GM21390 (cell line): ENCODE results near the gene UGT1A6.

ENCODE experiments used
- ATAC-seq: cut with Tn5 transposase; IDR thresholded peaks from one replicate; pipeline ENCODE4 v1.9.1; 2021; ENCODE audit not compliant: unreplicated experiment

UGT1A6 gene

DNA sequence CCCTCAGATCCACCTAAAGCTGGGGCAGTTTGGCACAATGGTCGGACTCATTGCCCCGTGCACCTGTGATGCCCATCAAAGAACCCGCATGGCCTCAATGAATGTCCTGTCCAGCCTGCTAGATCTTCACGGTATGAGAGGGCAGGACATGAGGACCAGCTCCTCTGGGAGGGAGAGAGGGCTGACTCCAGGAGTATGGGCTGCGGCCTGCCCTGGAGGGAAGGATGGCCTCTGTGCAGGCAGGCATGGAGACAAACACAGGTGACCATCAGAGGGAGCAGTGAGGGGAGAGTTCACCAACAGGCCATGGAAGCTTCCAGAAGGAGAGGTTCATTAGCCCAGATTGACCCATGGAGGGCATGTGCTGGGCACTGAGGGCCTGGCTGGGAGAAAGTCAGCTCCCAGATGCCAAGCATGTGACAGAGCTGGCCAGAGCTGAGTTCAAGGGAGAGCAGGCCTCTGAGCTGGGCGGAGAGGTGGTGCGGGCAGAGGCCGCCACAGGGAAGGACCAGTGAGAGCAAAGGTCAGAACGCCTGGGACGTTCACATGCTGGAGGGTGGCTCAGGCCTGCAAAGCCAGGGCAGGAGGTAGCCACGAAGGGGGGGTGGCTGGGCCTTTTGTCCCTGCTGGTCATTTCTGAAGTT lies 125.4 kb downstream of the UGT1A6 start:
- ATAC-seq, result no peak

DNA sequence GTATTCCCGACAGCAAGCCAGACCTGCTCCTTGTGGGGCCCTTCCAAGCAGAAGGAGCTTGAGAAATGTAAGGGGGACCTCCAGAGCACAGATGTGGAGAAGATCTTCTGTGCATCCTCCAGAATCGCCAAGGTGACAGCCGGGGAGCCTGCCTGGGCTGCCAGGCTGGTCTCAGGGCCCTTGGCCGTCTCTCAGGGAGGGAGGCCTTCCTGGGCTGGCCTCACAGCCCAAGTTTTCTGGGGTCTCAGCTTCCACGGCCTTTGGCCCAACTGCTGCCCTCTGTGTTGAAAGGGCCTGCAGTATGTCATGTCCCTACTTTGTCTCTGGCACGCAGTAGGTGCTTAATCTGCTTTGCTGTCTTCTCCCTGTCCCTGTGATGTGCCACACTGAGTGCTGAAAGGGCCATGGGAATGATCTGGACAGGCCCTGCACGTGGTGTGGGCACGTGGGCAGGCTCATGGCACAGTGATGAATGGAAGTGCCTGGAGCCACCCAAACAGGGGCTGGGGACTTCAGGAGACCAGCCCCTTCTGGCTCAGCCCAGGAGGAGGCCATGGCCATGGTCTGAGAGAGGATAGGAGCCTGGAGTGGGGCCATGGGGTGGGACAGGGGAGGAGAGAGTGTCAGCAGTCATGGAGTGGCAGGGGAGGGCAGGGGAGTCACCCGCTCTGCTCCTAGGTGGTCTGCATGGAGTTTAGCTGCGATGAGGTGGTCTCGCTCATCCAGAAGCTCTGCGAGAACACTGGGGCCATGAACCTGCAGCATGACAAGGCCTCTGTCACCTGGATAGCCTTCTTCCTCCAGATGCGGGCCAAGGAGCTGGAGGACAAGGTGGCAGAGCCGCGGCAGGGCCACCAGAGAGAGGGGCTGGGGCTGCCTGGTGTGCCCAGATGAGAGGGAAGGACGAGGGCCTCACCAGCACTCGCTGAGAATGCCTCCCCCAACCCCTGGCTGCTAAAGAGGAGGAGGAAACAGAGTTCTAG lies 126.2 kb downstream of the UGT1A6 start:
- no peak for ATAC-seq

- no peak for ATAC-seq
These were observed 127.4 kb downstream of the UGT1A6 start for GRCh38 chr2:233819884-233820773.

- no peak for ATAC-seq
These were observed 128.1 kb downstream of the UGT1A6 start for GRCh38 chr2:233820774-233821105.

DNA sequence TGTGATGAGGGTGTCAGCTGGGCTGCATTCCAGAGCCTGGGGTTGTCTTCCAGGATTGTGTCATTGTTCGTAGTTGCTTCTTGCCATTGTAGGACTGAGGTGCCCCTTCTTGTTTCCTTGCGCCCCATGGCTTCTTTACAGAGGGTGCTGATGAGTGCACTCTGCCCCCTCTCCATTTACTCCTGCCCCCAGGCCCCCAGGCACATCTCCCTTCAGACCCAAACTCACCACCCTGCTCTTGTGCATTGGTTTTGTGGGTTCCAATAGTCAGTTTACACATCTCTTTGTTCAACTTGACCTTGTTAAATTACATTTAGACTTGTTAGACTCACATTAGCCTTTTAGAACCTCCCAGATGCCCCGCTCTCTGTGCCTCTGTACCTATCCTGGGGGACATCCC lies 128.5 kb downstream of the UGT1A6 start:
- ATAC-seq, result no peak

- ATAC-seq, result no peak
These were observed 129.0 kb downstream of the UGT1A6 start for GRCh38 chr2:233821709-233822100.

DNA sequence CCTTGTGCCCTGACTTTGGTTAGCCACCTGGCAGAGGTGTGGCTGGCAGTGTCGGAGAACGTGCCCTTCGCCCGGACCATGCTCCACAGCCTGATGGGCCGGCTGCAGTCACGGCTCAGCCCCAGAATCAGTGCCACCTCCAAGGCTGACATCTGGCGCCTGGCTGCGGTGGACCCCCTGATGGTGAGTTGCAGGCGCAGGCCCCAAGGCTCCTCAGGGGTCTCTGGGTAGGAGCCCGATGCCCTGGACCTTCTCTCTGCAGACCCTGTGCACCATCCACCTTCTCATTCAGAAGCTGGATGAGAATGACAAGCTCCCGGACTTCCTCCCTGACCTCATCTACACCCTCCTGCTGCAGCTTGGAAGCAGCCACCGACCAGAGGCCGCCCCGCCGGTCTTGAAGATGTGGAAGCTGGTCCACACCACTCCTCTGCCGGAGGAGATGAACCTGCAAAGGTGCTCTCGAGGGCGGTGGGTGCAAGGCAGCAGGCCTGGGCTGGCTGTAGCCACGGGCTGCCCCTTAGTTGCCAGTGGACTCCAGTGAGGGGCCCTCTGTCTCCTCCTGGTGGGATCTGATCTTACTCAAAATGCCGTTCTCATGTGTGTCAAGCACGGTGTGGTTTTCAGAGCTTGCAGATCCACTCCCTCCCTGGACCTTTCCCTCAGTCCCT lies 129.5 kb downstream of the UGT1A6 start:
- ATAC-seq, result no peak
